ENCODE results near the gene OR52N1.

The OR52N1 gene

GRCh38 chr11:5791165-5791564, at the start of gene OR52N1:
TSS of gene OR52N1 (minus strand) at chr11:5791265. CDS start at chr11:5788816, 2,449 bp downstream.
- DNase-seq (ENCODE audit: low read depth in 2 of 2), result no peak

GRCh38 chr11:5837695-5838094, 46.6 kb upstream of the OR52N1 start:
- DNase-seq (ENCODE audit: low read depth in 2 of 2), result no peak

GRCh38 chr11:5833446-5833845, 42.4 kb upstream of the OR52N1 start:
- no peak for DNase-seq (ENCODE audit: low read depth in 2 of 2)

- no peak for DNase-seq (ENCODE audit: low read depth in 2 of 2)
Measured at GRCh38 chr11:5831196-5831829, 40.2 kb upstream of the OR52N1 start.

- DNase-seq (ENCODE audit: low read depth in 2 of 2), result no peak
Measured at GRCh38 chr11:5818245-5818886, 27.3 kb upstream of the OR52N1 start.

- DNase-seq (ENCODE audit: low read depth in 2 of 2), result no peak
Measured at GRCh38 chr11:5815534-5815933, 24.5 kb upstream of the OR52N1 start.

- no peak for DNase-seq (ENCODE audit: low read depth in 2 of 2)
Measured at GRCh38 chr11:5809905-5810795, 19.1 kb upstream of the OR52N1 start.

- DNase-seq (ENCODE audit: low read depth in 2 of 2), result no peak
Measured at GRCh38 chr11:5809122-5809519, 18.1 kb upstream of the OR52N1 start.

- peak; percentile 58 for DNase-seq (ENCODE audit: low read depth in 2 of 2)
Measured at GRCh38 chr11:5808500-5809121, 17.5 kb upstream of the OR52N1 start, which contains the start of gene OR52N2. TSS of gene OR52N2 (plus strand) at chr11:5808924. CDS start at chr11:5820336, 11,412 bp downstream.

GRCh38 chr11:5807580-5807979, 16.5 kb upstream of the OR52N1 start:
- no peak for DNase-seq (ENCODE audit: low read depth in 2 of 2)

GRCh38 chr11:5803982-5804381, 12.9 kb upstream of the OR52N1 start:
- DNase-seq (ENCODE audit: low read depth in 2 of 2), result no peak

GRCh38 chr11:5796541-5796940, 5.5 kb upstream of the OR52N1 start:
- no peak for DNase-seq (ENCODE audit: low read depth in 2 of 2)

GRCh38 chr11:5783255-5783654, 7.8 kb downstream of the OR52N1 start, which contains the start of gene OR52N5:
TSS of gene OR52N5 (minus strand) at chr11:5783355. CDS start at chr11:5778634, 4,721 bp downstream.
- DNase-seq (ENCODE audit: low read depth in 2 of 2), result no peak

- DNase-seq (ENCODE audit: low read depth in 2 of 2), result no peak
Measured at GRCh38 chr11:5767056-5767455, 24.0 kb downstream of the OR52N1 start.

- DNase-seq (ENCODE audit: low read depth in 2 of 2), result no peak
Measured at GRCh38 chr11:5753943-5754342, 37.1 kb downstream of the OR52N1 start, which contains the start of gene OR52N4. TSS of gene OR52N4 (plus strand) at chr11:5754243. CDS start at chr11:5754741, 498 bp downstream.

GRCh38 chr11:5749836-5750235, 41.2 kb downstream of the OR52N1 start:
- DNase-seq (ENCODE audit: low read depth in 2 of 2), result no peak

GRCh38 chr11:5746614-5747013, 44.5 kb downstream of the OR52N1 start:
- no peak for DNase-seq (ENCODE audit: low read depth in 2 of 2)

- no peak for DNase-seq (ENCODE audit: low read depth in 2 of 2)
Measured at GRCh38 chr11:5738431-5738830, 52.6 kb downstream of the OR52N1 start.

GRCh38 chr11:5737670-5738392, 53.2 kb downstream of the OR52N1 start:
- DNase-seq (ENCODE audit: low read depth in 2 of 2), result no peak

- no peak for DNase-seq (ENCODE audit: low read depth in 2 of 2)
Measured at GRCh38 chr11:5737091-5737490, 54.0 kb downstream of the OR52N1 start.

Measured in activated CD4-positive, alpha-beta T cell treated with anti-CD3 and anti-CD28 coated beads for 24 hours (primary cell).